ENCODE results near the gene NECTIN1.

Gene NECTIN1

GRCh38 chr11:119696378-119697222 lies 32.4 kb downstream of the NECTIN1 start:
- no peak for DNase-seq (ENCODE audit: low read depth in 1 of 2, low spot score in 1 of 2)

- DNase-seq (ENCODE audit: low read depth in 1 of 2, low spot score in 1 of 2): no peak
These were observed 34.7 kb downstream of the NECTIN1 start for GRCh38 chr11:119694334-119694733.

- no peak for DNase-seq (ENCODE audit: low read depth in 1 of 2, low spot score in 1 of 2)
These were observed 35.7 kb downstream of the NECTIN1 start for GRCh38 chr11:119693253-119693815.

GRCh38 chr11:119692540-119692820 lies 36.5 kb downstream of the NECTIN1 start:
- no peak for DNase-seq (ENCODE audit: low read depth in 1 of 2, low spot score in 1 of 2)

- DNase-seq (ENCODE audit: low read depth in 1 of 2, low spot score in 1 of 2): no peak
These were observed 37.1 kb downstream of the NECTIN1 start for GRCh38 chr11:119691701-119692539.

GRCh38 chr11:119691020-119691666 lies 37.9 kb downstream of the NECTIN1 start:
- DNase-seq (ENCODE audit: low read depth in 1 of 2, low spot score in 1 of 2): no peak

- DNase-seq (ENCODE audit: low read depth in 1 of 2, low spot score in 1 of 2): no peak
These were observed 39.7 kb downstream of the NECTIN1 start for GRCh38 chr11:119689302-119689701.

GRCh38 chr11:119688356-119688755 lies 40.6 kb downstream of the NECTIN1 start:
- DNase-seq (ENCODE audit: low read depth in 1 of 2, low spot score in 1 of 2): no peak

- DNase-seq (ENCODE audit: low read depth in 1 of 2, low spot score in 1 of 2): no peak
These were observed 41.5 kb downstream of the NECTIN1 start for GRCh38 chr11:119687373-119688046.

GRCh38 chr11:119686177-119686882 lies 42.7 kb downstream of the NECTIN1 start:
- DNase-seq (ENCODE audit: low read depth in 1 of 2, low spot score in 1 of 2): no peak

- DNase-seq (ENCODE audit: low read depth in 1 of 2, low spot score in 1 of 2): no peak
These were observed 43.8 kb downstream of the NECTIN1 start for GRCh38 chr11:119685111-119685746.

- DNase-seq (ENCODE audit: low read depth in 1 of 2, low spot score in 1 of 2): no peak
These were observed 44.5 kb downstream of the NECTIN1 start for GRCh38 chr11:119684361-119685110.

GRCh38 chr11:119683783-119684182 lies 45.2 kb downstream of the NECTIN1 start:
- DNase-seq (ENCODE audit: low read depth in 1 of 2, low spot score in 1 of 2): no peak

GRCh38 chr11:119681361-119681910 lies 47.6 kb downstream of the NECTIN1 start:
- no peak for DNase-seq (ENCODE audit: low read depth in 1 of 2, low spot score in 1 of 2)

- DNase-seq (ENCODE audit: low read depth in 1 of 2, low spot score in 1 of 2): no peak
These were observed 48.2 kb downstream of the NECTIN1 start for GRCh38 chr11:119680541-119681360.

- DNase-seq (ENCODE audit: low read depth in 1 of 2, low spot score in 1 of 2): no peak
These were observed 49.7 kb downstream of the NECTIN1 start for GRCh38 chr11:119679346-119679745.

- DNase-seq (ENCODE audit: low read depth in 1 of 2, low spot score in 1 of 2): no peak
These were observed 50.6 kb downstream of the NECTIN1 start for GRCh38 chr11:119678351-119678750.

GRCh38 chr11:119677840-119678239 lies 51.2 kb downstream of the NECTIN1 start:
- DNase-seq (ENCODE audit: low read depth in 1 of 2, low spot score in 1 of 2): no peak
